ENCODE measurements around the gene ZRANB3.
"Not testable (repeated sequence)": the region's sequence is repeated elsewhere in the genome, so short reads cannot be mapped to it uniquely, and the experiment has no call there.

ZRANB3 gene

GRCh38 chr2:135485441-135485840 lies 45.6 kb downstream of the ZRANB3 start:
- no peak for DNase-seq

- DNase-seq: no peak
These were observed 55.9 kb downstream of the ZRANB3 start for GRCh38 chr2:135475128-135475527.

GRCh38 chr2:135473567-135473966 lies 57.5 kb downstream of the ZRANB3 start:
- no peak for DNase-seq

- DNase-seq: no peak
These were observed 59.9 kb downstream of the ZRANB3 start for GRCh38 chr2:135471106-135471505.

DNA sequence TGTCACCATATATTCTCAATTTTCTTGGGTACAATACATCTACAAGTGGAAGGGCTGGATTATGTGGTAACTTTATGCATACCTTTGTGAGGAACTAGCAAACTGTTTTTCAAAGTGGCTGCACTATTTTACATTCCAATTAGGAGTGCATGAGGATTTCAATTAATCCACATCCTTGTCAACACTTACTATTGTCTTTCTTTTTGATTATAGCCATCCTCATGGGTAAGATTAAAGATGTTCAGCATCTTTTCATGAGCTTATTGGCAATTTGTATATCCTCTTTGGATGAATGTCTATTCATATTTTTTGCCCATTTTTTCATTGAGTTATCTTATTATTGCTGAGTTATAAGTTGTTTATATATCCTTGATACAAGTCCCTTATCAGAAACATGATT lies 73.7 kb downstream of the ZRANB3 start:
- DNase-seq: no peak

DNA sequence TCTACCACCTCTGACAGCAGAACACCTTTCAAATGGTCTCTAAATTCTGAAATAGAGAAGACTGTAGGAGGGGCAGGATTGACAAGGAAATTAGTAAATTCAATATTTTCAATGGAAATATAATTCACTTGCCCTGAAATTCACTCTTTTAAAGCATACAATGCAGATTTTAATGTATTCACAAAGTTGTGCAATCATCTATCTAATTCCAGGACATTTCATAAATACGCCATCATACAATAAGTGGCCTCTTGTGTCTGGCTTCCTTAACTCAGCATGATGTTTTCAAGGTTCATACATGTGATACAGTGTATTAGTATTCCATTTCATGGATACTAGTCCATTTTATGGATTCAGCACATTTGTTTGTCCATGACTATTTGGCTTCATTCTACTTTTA lies 74.2 kb downstream of the ZRANB3 start:
- no peak for DNase-seq

DNA sequence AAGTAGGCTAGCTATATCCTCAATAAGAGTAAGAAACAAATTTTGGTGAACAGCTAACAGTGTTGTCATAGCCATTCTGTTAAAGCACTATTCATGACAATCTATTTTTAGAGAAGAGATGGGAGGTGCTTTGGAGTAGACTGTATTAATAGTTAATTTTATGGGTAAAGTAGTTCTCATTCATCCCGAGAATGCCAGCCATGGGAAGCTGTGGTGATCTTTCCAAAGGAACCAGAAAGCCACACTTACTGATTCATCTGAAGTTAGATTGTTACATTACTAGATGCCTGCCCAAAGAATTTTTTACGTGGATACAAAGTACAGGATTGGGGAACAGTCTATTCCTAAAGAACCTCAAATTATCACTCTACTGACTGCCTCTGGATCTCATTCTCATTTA lies 74.6 kb downstream of the ZRANB3 start:
- DNase-seq: no peak

DNA sequence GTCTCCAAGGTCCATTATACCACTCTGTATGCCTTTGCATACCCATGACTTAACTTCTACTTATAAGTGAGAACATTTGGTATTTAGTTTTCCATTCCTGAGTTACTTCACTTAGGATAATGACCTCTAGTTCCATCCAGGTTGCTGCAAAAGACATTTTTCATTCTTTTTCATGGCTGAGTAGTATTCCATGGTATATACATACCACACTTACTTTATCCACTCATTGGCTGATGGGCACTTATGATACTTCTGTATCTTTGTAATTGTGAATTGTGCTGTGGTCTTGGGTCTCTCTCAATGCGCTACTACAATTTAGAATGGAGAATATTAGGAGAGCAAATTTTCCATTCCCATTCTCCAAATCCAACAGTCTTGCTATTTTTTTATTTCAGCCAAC lies 76.4 kb downstream of the ZRANB3 start:
- DNase-seq: no peak

- DNase-seq: not testable (repeated sequence)
These were observed 78.0 kb downstream of the ZRANB3 start for GRCh38 chr2:135453027-135453426.

DNA sequence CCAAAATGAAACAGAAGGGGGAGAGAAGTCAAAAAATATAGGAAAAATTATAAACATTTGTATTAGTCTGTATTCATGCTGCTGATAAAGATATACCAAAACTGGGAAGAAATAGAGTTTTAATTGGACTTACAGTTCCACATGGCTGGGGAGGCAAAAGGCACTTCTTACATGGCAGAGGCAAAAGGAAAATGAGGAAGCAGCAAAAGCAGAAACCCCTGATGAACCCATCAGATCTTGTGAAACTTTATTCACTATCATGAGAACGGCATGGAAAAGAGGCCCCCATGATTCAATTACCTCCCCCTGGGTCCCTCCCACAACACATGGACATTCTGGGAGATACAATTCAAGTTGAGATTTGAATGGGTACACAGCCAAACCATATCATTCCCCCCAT lies 79.1 kb downstream of the ZRANB3 start:
- DNase-seq: no peak

DNA sequence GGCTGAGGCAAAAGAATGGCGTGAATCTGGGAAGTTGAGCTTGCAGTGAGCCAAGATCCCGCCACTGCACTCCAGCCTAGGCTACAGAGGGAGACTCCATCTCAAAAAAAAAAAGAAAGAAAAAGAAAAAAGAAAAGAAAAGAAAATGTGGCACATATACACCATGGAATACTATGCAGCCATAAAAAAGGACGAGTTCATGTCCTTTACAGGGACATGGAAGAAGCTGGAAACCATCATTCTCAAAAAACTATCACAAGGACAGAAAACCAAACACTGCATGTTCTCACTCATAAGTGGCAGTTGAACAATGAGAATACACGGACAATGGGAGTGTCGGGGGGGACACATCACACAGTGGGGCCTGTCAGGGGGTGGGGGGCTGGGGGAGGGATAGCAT lies 88.0 kb downstream of the ZRANB3 start:
- not testable (repeated sequence) for DNase-seq

DNA sequence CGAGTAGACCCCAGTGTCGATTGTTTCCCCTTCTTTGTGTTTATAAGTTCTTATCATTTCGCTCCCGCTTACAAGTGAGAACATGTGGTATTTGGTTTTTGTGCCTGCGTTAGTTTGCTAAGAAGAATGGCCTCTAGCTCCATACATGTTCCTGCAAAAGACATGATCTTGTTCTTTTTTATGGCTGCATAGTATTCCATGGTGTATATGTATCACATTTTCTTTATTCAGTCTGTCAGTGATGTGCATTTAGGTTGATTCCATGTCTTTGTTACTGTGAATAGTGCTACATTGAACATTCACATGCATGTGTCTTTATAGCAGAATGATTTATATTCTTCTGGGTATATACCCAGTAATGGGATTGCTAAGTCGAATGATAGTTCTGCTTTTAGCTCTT lies 95.9 kb downstream of the ZRANB3 start:
- DNase-seq: not testable (repeated sequence)

GRCh38 chr2:135424849-135425248 lies 106.2 kb downstream of the ZRANB3 start:
- no peak for DNase-seq

DNA sequence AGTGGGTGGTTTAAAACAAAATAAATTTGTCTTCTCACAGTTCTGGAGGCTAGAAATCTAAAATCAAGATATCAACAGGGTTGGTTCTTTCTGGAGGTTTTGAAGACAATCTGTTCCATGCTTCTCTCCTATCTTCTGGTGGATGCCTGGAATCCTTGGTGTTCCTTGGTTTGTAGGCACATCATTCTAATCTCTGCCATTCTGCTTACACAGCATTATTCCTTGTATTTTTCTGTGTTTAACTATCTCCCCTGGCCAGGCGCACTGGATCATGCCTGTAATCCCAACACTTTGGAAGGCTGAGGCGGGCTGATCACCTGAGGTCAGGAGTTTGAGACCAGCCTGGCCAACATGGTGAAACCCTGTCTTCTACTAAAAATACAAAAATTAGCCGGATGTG lies 108.1 kb downstream of the ZRANB3 start:
- no peak for DNase-seq

- no peak for DNase-seq
These were observed 119.4 kb downstream of the ZRANB3 start for GRCh38 chr2:135411646-135412045.

- no peak for DNase-seq
These were observed 121.6 kb downstream of the ZRANB3 start for GRCh38 chr2:135409436-135409835.

DNA sequence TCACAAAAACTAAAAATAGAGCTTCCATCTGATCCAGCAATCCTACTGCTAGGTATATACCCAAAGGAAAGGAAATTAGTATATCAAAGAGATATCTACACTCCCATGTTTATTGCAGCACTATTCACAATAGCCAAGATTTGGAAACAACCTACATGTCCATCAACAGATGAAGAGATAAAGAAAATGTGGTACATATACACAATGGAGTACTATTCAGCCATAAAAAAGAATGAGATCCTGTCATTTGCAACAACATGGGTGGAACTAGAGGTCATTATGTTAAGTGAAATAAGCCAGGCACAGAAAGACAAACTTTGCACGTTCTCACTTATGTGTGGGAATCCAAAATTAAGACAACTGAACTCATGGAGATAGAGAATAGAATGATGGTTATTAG lies 134.8 kb downstream of the ZRANB3 start:
- not testable (repeated sequence) for DNase-seq

DNA sequence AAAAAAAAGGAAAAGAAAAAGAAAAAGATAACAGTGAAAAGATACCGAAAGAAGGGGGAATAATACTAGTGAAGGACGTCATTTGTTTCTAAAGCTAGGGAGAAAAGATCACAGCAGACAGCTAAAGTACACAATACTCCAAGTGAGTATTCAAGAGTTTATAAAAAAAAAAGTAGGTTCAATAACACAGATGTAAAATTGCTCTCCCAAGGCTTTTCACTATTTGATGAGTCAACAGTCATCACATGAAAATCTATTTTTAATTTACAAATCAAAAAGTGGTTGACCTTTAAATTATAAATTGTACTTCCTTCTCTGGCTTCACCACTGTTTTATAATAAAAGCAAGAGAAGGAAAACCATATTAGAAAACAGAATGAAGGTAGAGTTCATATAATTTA lies 144.0 kb downstream of the ZRANB3 start:
- DNase-seq: no peak

GRCh38 chr2:135378591-135378990 lies 152.4 kb downstream of the ZRANB3 start:
- no peak for DNase-seq

DNA sequence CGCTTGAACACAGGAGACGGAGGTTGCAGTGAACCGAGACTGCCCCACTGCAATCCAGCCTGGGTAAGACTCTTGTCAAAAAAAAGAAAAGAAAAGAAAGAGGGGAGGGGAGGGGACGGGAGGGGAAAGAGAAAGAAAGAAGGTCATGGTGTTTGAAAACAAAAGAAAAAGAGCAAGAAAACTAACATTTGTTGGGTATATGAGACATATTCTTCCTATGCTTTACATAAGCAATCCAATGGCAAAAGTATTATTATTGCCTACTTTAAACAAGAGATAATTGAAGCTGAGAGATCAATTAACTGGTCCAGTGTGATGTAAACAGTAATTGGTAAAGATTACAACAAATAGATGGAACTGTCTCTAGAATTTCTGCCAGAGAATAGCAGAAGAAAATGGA lies 157.3 kb downstream of the ZRANB3 start:
- DNase-seq: no peak

GRCh38 chr2:135349941-135350340 lies 181.1 kb downstream of the ZRANB3 start:
- DNase-seq: no peak

DNA sequence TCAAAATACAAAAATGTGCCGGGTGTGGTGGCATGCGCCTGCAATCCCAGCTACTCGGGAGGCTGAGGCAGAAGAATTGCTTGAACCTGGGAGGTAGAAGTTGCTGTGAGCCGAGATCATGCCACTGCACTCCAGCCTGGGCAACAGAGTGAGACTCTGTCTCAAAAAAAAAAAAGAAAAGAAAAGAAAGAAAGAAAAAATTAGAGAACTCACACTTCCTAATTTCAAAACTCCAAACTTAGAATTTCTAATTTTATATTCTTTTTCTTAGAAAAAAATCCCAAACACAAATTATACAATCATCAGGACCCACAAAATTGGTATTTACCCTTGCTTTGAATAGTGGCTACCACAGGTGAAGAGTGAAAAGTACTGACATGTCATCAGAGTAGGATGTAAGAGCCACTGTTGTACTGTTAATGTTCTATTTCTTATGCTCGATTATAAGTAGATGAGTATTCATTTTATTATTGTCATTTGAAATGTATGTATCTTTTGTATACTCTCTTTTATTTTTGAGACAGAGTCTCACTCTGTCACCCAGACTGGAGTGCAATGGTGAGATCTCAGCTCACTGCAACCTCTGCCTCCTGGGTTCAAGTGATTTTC lies 182.8 kb downstream of the ZRANB3 start:
- DNase-seq: not testable (repeated sequence)

DNA sequence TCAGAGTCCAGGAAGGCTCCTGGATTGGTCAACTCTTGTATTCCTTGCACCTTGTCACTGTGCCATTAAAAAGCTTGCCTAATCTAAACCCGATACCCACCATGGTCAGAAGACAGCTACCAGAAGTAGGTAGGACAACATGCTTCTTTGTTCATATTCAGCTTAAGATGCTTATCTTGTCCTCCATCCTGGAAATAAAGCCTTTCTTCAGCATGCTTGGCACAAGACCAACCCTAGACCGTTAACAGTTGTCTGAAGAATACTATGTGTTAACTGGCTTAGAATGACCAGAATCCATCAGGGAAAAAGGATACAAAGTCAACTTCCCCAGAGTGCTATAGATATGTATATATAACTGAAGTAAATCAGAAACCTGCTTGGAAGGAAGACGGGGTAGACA lies 193.9 kb downstream of the ZRANB3 start:
- DNase-seq: no peak

DNA sequence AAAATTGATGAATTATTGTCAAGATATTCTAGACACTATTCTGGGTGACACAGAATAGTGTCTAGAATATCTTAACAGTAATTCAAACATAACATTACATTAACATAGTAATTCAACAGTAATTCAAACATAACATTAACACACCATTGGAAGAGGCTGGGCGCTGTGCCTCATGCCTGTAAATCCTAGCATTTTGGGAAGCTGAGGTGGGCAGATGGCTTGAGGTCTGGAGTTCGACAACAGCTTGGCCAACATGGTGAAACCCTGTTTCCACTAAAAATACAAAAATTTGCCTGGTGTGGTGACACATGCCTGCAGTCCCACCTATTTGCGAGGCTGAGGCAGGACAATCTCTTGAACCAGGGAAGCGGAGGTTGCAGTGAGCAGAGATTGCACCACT lies 195.8 kb downstream of the ZRANB3 start:
- no peak for DNase-seq

- DNase-seq: no peak
These were observed 203.9 kb downstream of the ZRANB3 start for GRCh38 chr2:135327146-135327545.
